Stomach (tissue), 4 donors: ENCODE measurements around the gene C1orf56.

ENCODE experiments used
- EP300 ChIP-seq: sonication (generic); formaldehyde crosslinking; IDR thresholded peaks from one replicate; pipeline ENCODE4 v1.6.1; 2017; ENCODE audit warnings: antibody characterized with exemption
- POLR2A ChIP-seq, 4 donors: fragments of 450-650 bp; IDR thresholded peaks; one replicate each; pipeline ENCODE4 v1.6.1; 2016; ENCODE audit warnings: antibody characterized with exemption in 4 of 4, control low read depth in 2 of 4, mild to moderate bottlenecking in 1 of 4, moderate library complexity in 1 of 4
- POLR2AphosphoS5 ChIP-seq, 3 donors: sonication (generic); formaldehyde crosslinking; IDR thresholded peaks; one replicate each; pipeline ENCODE4 v1.6.1; 2016; ENCODE audit warnings: antibody characterized with exemption in 3 of 3
- TF ChIP-seq, protein P1 (sequence below), 7 experiments: fragments of 450-650 bp in 4 of 7; fragments of 200-600 bp in 3 of 7; sonication (generic) in 3 of 7; IDR thresholded peaks; one replicate each; pipeline ENCODE4 v1.5.1; 2016 to 2019; ENCODE audit warnings: antibody characterized with exemption in 7 of 7, control low read depth in 2 of 7, mild to moderate bottlenecking in 1 of 7

DNA sequence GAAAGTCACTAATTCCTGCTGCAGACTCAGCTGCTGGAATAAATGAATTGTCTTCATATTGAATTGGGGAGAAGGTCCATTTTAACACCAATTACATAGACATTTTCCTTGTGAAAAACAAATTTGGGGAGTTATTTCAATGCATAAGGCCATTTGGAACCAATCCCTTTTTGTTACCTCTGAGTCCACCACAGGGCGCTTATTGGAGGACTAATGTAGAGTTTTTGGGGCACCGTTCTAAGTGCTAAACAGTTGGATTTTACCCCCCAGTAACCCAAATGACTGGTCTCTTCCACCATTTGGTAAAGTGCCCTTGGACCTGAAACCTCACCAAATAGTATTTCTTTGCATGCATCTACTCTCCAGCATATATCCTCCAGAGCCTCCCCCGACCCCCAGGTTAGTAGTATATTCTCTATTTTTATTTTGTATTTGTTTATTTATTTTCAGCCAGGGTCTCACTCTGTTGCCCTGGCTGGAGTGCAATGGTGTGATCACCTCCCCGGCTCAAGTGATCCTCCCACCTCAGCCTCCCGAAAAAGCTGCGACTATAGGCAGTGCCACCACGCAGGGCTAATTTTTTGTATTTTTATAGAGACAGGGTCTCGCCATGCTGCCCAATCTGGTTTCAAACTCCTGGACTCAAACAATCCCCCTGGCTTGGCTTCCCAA, 37.7 kb upstream of the C1orf56 start:
- TF ChIP-seq, protein P1, sequence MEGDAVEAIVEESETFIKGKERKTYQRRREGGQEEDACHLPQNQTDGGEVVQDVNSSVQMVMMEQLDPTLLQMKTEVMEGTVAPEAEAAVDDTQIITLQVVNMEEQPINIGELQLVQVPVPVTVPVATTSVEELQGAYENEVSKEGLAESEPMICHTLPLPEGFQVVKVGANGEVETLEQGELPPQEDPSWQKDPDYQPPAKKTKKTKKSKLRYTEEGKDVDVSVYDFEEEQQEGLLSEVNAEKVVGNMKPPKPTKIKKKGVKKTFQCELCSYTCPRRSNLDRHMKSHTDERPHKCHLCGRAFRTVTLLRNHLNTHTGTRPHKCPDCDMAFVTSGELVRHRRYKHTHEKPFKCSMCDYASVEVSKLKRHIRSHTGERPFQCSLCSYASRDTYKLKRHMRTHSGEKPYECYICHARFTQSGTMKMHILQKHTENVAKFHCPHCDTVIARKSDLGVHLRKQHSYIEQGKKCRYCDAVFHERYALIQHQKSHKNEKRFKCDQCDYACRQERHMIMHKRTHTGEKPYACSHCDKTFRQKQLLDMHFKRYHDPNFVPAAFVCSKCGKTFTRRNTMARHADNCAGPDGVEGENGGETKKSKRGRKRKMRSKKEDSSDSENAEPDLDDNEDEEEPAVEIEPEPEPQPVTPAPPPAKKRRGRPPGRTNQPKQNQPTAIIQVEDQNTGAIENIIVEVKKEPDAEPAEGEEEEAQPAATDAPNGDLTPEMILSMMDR (IDR thresholded peaks at IDR 0.05), result no peak
- TF ChIP-seq EP300 (no peak), POLR2AphosphoS5 (IDR thresholded peaks at IDR 0.05) (no peak), POLR2A (IDR thresholded peaks at IDR 0.05) (no peak)
